HG03196 (cell line): Measurements from ENCODE around the gene OOSP4B.
"Not testable (repeated sequence)": the region's sequence is repeated elsewhere in the genome, so short reads cannot be mapped to it uniquely, and the experiment has no call there.

Experiments used
- ATAC-seq: cut with Tn5 transposase; IDR thresholded peaks from one replicate; pipeline ENCODE4 v1.9.1; 2021; ENCODE audit not compliant: unreplicated experiment

OOSP4B gene

GRCh38 chr11:60059052-60059451, 42.1 kb downstream of the OOSP4B start:
- no peak for ATAC-seq

DNA sequence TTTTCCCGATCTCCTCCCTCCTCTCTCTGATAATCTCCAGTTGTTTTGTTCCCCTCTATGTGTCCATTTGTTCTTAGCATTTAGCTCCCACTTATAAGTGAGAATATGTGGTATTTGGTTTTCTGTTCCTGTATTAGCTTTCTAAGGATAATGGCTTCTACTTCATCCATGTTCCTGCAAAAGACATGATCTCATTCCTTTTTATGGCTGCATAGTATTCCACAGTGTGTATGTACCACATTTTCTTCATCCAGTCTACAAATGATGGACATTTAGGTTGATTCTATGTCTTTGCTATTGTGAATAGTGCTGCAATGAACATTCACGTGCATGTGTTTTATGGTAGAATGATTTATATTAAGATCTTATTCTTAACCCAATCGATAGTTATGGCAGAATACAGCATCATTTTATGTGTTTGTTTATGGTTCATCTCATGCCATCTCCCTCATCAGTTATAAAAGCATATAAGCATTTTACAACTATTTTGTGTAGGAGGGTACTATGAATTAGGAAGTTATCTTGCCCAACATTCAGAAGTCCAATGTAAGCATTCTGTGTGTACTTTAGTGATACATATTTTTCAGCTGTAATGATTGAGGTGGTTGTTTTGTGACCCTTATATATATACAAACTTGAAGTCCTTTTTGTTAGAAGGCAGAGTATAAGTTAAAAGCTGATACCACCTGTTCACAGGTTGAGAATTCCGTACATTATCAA, 42.7 kb downstream of the OOSP4B start:
- no peak for ATAC-seq

GRCh38 chr11:60064111-60064510, 47.1 kb downstream of the OOSP4B start:
- ATAC-seq = no peak

DNA sequence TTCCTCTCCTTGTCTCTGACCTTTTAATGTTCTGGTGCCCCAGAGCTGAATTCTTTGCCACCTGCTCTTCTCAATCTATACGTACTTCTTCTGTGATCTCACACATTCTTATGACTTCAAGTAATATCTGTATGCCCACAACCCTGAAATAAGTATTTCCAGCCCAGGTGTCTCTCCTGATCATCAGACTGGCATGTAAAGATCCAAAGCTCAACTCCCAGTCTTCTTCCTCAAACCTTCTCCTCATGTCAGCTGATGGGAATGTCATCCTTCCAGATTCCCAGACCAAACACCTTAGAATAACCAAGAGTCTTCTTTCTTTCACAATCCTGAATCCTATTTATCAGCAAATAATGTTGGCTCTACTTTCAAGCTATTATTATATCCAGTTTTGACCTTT, 48.8 kb downstream of the OOSP4B start:
- no peak for ATAC-seq

- ATAC-seq = no peak
These were observed 52.5 kb downstream of the OOSP4B start for GRCh38 chr11:60069450-60069849.

- not testable (repeated sequence) for ATAC-seq
These were observed 54.7 kb downstream of the OOSP4B start for GRCh38 chr11:60071644-60072043.

DNA sequence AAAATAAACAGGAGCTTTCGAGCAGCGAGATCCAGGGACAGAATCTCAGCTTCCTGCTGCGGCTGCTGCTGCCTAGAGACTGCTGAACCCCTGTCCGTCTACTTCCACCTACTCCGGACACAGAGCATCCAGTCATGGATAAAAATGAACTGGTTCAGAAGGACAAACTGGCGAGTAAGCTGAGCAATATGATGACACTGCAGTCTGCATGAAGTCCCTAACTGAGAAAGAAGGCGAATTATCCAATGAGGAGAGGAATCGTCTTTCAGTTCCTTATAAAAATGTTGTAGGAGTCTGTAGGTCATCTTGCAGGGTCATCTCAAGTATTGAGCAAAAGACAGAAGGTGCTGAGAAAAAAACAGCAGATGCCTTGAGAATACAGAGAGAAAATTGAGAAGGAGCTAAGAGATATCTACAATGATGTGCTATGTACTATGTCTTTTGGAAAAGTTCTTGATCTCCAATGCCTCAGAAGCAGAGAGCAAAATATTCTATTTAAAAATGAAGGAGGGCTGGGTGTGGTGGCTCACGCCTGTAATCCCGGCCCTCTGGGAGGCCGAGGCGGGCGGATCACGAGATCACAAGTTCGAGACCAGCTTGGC, 60.3 kb downstream of the OOSP4B start:
- no peak for ATAC-seq

GRCh38 chr11:60077981-60078380, 61.0 kb downstream of the OOSP4B start:
- ATAC-seq = no peak

GRCh38 chr11:60078745-60079144, 61.8 kb downstream of the OOSP4B start:
- no peak for ATAC-seq

- no peak for ATAC-seq
These were observed 63.6 kb downstream of the OOSP4B start for GRCh38 chr11:60080535-60080934.
